ENCODE results near the gene CA12.

Gene CA12

GRCh38 chr15:63374686-63375520, 6.7 kb downstream of the CA12 start:
- DNase-seq, result peak in 1 of 2 donors; percentile 37

- no peak for DNase-seq
Observed at GRCh38 chr15:63373866-63374548, 7.6 kb downstream of the CA12 start.

- no peak for DNase-seq
Observed at GRCh38 chr15:63373330-63373729, 8.3 kb downstream of the CA12 start.

- no peak for DNase-seq
Observed at GRCh38 chr15:63372753-63373152, 8.9 kb downstream of the CA12 start.

GRCh38 chr15:63372018-63372705, 9.5 kb downstream of the CA12 start:
- DNase-seq, result peak; percentile 27 to 64

GRCh38 chr15:63371297-63371918, 10.2 kb downstream of the CA12 start:
- DNase-seq, result peak in 1 of 2 donors; percentile 8

GRCh38 chr15:63370764-63371163, 10.9 kb downstream of the CA12 start:
- no peak for DNase-seq

GRCh38 chr15:63369781-63370180, 11.9 kb downstream of the CA12 start:
- no peak for DNase-seq

- DNase-seq, result no peak
Observed at GRCh38 chr15:63369296-63369695, 12.3 kb downstream of the CA12 start.

- DNase-seq, result no peak
Observed at GRCh38 chr15:63368503-63368902, 13.1 kb downstream of the CA12 start.

GRCh38 chr15:63367900-63368299, 13.7 kb downstream of the CA12 start:
- no peak for DNase-seq

GRCh38 chr15:63367390-63367789, 14.3 kb downstream of the CA12 start:
- no peak for DNase-seq

GRCh38 chr15:63366451-63366850, 15.2 kb downstream of the CA12 start:
- DNase-seq, result no peak

GRCh38 chr15:63365273-63365680, 16.4 kb downstream of the CA12 start:
- no peak for DNase-seq

GRCh38 chr15:63364399-63365272, 17.0 kb downstream of the CA12 start:
- no peak for DNase-seq

GRCh38 chr15:63363292-63363691, 18.4 kb downstream of the CA12 start:
- no peak for DNase-seq

- DNase-seq, result no peak
Observed at GRCh38 chr15:63362885-63363284, 18.8 kb downstream of the CA12 start.

GRCh38 chr15:63362196-63362595, 19.4 kb downstream of the CA12 start:
- no peak for DNase-seq

GRCh38 chr15:63360170-63360569, 21.5 kb downstream of the CA12 start:
- no peak for DNase-seq

GRCh38 chr15:63358241-63359029, 23.2 kb downstream of the CA12 start:
- DNase-seq, result no peak

- DNase-seq, result no peak
Observed at GRCh38 chr15:63357731-63358130, 23.9 kb downstream of the CA12 start.
